SK-N-DZ (cell line): ENCODE results near the gene HSPG2. TPM values are rescaled to one million over a fixed set of nuclear protein-coding genes. Genes with fewer than 3 reads are reported as not detected.
"Not testable (repeated sequence)": the region's sequence is repeated elsewhere in the genome, so short reads cannot be mapped to it uniquely, and the experiment has no call there.

Experiments
- DNase-seq: peaks from one replicate; pipeline ENCODE4 v3.0.0-alpha.2; 2015; ENCODE audit warnings: low spot score
- polyA plus RNA-seq, 2 experiments: library from polyadenylated mRNA; depleted of rRNA; stranded (reverse); fragments of >200 nt; gene quantifications; 2 replicates each; pipeline ENCODE4 v1.2.3, GENCODE V29; 2014

HSPG2 gene
- 5.1 and 6.8 TPM in 2 replicates for polyA plus RNA-seq (2014; cell fraction: cytosol; rRNA removed)
- 9.6 and 12.8 TPM in 2 replicates for polyA plus RNA-seq (2014; cell fraction: nucleus; rRNA removed)

DNA sequence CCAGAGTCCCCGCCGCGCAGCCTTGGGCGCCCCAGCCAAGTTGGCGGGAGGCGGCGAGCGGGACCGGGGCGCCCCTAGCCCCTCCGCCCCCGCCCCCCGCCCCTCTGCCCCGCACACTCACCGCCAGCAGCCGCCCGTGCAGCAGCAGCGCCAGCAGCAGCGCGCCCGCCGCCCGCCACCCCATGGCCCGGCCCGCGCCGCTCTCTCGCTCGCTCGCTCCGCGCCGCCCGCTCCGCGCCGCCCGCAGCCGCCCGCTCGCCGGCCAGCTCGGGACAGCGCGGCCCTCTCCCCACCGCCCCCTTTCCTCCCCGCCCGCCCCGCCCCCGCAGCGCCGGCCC lies at the start of gene HSPG2:
Gene HSPG2 (minus strand): TSS at position 277 of the 338 bp plus-strand sequence. CDS start 93 bp downstream, at position 184.
- no peak for DNase-seq

DNA sequence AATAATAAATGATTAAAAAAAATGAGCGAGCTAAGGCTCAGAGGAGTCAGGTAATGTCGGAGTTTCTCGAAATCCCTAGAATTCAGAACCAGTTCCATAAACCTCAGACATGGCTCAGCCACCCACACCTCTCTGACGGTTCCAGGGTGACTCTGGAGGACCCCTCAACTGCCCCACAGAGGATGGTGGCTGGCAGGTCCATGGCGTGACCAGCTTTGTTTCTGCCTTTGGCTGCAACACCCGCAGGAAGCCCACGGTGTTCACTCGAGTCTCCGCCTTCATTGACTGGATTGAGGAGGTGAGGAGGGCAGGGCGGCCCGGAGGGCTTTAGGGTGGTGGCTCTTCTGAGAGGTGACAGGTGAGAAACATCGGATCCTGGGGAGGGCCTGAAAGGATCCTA lies 49.3 kb upstream of the HSPG2 start:
- not testable (repeated sequence) for DNase-seq

DNA sequence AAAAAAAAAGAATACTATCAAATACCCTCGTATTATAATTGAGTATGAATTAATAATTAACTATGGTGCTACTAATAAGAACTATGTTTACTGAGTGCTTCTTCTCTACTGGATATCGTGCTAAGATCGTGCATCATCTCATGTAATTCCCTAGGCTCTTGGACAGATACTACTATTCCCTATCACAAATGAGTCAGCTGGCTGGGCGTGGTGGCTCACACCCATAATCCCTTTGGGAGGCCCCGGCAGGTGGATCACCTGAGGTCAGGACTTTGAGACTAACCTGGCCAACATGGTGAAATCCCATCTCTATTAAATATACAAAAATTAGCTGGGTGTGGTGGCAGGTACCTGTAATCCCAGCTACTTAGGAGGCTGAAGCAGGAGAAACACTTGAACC lies 48.8 kb upstream of the HSPG2 start:
- DNase-seq = not testable (repeated sequence)

DNA sequence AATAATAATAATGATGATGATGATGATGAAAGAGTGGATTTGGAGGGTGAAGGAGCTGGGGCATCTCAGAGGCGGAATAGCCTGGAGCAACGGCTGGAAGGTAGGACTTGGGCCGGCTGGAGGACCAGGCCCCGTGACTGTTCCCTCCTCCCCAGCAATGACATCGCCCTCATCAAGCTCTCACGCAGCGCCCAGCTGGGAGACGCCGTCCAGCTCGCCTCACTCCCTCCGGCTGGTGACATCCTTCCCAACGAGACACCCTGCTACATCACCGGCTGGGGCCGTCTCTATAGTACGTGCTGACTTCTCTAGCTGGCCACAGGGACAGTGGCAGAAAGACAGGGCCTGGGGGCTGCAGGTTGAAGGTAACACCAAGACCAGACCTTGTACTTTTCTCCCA lies 46.4 kb upstream of the HSPG2 start:
- DNase-seq = not testable (repeated sequence)

DNA sequence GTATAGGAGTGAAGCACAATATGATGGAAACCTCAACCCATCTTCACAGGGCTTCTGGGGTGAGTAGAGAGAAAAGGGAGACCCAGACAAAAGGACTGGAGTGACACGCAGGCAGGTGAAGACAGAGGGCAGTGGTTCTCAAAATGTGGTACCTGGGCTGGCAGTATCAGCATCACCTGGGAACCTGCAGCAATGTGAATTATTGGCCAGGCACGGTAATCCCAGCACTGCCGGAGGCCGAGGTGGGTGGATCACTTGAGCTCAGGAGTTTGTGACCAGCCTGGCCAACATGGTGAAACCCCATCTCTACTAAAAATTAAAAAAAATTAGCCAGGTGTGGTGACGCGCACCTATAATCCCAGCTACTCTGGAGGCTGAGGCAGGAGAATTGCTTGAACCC lies 45.0 kb upstream of the HSPG2 start:
- DNase-seq = not testable (repeated sequence)

GRCh38 chr1:21981253-21981652 lies 44.1 kb upstream of the HSPG2 start:
- DNase-seq = not testable (repeated sequence)

DNA sequence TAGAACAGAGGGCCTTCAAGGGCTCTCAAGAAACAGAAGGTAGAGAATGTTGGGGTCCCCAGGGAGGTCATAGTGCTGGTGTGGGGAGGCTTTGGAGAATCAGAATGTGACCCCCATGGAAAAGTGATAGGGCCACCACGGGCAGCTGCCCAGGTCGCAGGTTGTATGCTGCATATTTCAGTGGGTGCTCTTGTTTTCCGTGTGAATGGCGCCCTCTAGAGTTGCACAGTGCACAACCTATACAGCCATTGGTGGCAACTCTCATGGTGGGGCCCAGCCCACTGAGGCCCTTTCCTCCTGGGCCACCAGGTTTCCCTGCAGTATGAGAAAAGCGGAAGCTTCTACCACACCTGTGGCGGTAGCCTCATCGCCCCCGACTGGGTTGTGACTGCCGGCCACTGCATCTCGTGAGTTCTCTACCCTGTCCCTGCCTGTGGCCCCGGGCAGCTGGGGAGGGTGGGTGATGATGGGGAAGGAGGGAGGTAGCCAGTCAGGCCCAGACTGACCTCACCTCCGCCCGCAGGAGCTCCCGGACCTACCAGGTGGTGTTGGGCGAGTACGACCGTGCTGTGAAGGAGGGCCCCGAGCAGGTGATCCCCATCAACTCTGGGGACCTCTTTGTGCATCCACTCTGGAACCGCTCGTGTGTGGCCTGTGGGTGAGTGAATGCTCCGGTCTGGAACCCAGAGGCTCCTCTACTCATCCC lies 43.6 kb upstream of the HSPG2 start:
- DNase-seq = not testable (repeated sequence)

GRCh38 chr1:21978209-21978608 lies 41.1 kb upstream of the HSPG2 start:
- DNase-seq = not testable (repeated sequence)

DNA sequence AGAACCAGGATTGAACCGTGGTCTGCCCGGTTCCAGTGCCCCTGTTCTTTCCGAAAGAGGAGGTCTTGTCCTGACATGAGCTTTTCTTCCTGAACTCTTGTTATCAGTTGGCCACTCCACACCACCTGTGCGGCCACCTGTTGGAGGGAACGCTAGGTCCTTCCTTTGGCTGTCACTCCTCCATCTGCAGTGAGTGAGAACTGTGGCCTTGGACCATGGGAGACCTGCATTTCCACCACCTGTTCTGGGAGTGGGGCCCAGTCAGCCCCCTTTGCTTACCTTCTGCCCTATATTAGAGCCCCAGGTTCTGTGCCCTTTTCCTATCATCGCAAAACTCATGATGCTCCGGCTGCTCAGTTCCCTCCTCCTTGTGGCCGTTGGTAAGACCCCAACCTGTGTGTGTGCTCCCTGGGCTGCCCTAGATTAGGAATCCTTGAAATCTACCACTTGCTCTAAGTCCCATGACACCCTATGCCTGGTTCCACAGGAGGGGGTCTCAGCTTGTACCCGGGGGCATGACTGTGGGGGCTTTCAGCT lies 39.7 kb upstream of the HSPG2 start, which contains the start of gene CELA3B:
Gene CELA3B (plus strand): TSS at position 320 of the 537 bp plus-strand sequence. CDS start 18 bp downstream, at position 338.
- DNase-seq = not testable (repeated sequence)

DNA sequence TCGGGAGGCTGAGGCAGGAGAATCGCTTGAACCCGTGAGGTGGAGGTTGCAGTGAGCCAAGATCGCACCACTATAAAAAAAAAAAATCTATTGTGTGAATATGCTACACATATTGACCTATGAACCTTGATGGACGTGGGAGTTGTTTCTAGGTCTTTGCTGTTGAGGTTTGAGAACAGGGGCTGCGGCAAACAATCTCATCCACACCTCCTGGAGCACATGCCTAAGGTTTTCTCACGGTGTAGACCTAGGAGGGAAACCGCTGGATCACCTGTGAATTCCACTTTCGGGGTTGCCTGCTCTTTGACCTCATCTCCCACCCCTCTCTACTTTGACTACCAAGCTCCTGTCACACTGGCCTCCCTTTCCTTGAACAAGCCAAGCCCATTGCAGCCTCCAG lies 38.2 kb upstream of the HSPG2 start:
- DNase-seq = not testable (repeated sequence)

- not testable (repeated sequence) for DNase-seq
These were observed 37.6 kb upstream of the HSPG2 start for GRCh38 chr1:21974699-21975098.

DNA sequence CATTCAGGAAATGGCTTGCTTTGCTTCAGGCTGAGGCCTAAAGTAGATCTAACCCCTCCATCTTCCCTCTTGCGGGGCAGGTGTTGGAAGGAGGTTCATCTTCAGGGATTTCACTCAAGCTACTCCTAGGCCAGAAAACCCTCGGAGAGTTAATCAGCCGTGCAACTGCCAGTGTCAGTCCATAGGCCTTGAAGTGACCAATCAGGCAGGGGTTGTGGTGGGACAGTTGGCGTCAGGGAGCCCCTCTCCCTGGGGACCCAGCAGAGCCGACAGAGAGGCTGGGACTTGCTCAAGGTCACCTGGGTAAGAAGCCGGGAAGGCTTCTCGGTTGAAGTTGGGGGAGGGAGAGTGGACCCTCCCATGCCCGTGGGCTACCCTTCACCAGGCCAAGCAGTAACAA lies 36.8 kb upstream of the HSPG2 start:
- DNase-seq = not testable (repeated sequence)

GRCh38 chr1:21972973-21973441 lies 35.9 kb upstream of the HSPG2 start:
- DNase-seq = not testable (repeated sequence)

DNA sequence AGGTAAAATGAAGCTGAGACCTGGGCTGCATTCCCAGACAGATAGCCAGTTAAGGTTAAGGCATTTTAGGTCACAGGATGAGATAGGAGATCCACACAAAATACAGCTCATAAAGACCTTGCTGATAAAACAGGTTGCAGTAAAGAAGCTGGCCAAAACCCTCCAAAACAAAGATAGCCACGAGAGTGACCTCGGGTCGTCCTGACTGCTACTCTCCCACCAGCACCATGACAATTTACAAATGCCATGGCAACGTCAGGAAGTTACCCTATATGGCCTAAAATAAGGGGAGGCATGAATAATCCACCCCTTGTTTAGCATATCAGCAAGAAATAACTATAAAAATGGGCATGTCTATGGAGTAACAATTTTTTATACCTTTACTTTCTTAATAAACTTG lies 33.4 kb upstream of the HSPG2 start:
- DNase-seq = not testable (repeated sequence)

GRCh38 chr1:21969066-21969465 lies 32.0 kb upstream of the HSPG2 start:
- DNase-seq = not testable (repeated sequence)

DNA sequence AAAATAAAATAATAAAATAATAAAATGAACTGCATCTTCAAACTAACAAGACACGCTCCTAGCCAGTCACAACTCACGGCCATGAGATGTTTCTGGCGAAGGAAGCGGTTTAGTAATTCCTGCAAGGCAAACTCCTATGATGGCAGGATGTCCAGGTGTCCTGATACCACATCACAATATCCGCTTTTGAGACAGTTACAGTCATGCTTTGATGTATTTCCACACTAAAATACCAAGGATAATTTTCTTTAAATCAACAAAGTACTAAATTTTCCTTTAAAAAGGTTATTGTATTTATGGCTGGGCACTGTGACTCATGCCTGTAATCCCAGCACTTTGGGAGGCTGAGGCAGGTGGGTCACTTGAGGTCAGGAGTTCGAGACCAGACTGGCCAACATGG lies 30.1 kb upstream of the HSPG2 start:
- DNase-seq = not testable (repeated sequence)

DNA sequence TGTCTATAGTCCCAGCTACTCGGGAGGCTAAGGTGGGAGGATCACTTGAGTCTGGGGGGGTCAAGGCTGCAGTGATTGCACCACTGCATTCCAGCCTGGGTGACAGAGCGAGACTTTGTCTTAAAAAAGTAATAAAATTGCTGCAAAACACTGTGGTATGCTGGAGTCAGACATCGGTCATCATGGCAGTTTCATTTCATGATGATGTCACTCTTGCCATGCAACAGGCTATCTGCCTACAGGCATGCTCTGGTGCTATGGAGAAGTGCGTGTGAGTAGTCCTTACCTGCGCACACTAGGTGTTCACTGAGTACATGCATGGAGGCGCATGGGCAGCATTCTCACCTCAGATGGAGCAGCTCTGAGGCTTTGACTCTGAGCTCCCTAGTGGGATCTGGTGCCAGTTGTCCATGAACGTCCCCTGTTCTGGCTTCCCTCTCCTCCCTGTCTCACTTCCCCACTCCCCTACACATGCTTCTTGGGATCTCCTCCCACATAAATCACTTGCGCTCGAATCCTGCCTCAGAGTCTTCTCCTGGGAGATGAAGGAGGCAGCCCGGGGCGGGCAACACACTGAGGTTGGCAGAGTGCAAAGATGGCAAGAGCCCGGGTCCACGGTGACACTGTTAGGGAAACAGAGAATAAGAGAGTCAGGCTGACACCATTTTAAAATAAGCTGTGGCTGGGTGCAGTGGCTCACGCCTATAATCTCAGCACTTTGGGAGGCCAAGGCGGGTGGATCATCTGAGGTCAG lies 29.3 kb upstream of the HSPG2 start:
- DNase-seq = no peak

- DNase-seq = peak; percentile 61
These were observed 26.5 kb upstream of the HSPG2 start for GRCh38 chr1:21963477-21964217.

GRCh38 chr1:21961799-21962198 lies 24.7 kb upstream of the HSPG2 start:
- no peak for DNase-seq

GRCh38 chr1:21961337-21961736 lies 24.2 kb upstream of the HSPG2 start:
- DNase-seq = peak; percentile 83

DNA sequence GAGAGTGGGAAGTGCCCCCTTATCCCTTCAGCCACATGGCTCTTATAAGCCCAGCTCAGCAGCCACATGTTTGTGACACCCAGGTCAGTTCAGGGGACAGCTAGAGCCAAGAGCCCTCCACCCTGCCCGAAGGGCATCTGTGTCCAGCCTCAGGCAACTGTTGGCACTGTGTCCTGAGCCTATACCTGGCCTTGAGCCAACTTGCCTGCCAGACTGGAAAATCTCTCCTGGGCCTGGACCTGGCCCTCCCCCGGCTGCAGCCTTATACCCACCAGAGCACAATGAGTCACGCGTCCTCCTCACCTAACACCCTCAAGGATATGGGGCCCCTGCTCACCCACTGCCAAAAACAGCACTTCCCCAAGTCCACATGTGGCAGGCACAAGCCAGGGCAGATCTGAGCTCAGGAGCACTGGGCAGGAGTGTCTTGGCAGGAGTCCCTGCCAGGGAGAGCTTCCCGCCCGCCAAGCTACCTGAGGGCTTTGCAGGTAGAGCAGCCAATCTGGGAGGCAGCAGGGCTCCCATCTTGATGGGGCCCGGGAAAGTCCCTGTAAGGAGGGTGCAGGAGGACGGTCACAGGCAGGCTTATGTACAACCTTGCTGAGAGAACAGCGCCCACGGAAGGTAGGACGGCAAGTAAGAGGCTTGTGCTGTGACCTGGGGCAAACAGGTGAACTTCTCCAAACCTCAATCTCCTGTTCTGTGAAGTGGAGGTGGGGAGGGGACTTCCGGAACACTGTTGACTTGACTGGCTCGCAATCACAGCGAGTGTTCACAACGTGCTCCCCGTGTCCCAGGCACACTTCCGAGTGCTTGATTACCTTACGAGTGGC lies 19.8 kb upstream of the HSPG2 start:
- no peak for DNase-seq
